ENCODE results near the gene GLIPR2.
"Not testable (repeated sequence)": the region's sequence is repeated elsewhere in the genome, so short reads cannot be mapped to it uniquely, and the experiment has no call there.

GLIPR2 gene

DNA sequence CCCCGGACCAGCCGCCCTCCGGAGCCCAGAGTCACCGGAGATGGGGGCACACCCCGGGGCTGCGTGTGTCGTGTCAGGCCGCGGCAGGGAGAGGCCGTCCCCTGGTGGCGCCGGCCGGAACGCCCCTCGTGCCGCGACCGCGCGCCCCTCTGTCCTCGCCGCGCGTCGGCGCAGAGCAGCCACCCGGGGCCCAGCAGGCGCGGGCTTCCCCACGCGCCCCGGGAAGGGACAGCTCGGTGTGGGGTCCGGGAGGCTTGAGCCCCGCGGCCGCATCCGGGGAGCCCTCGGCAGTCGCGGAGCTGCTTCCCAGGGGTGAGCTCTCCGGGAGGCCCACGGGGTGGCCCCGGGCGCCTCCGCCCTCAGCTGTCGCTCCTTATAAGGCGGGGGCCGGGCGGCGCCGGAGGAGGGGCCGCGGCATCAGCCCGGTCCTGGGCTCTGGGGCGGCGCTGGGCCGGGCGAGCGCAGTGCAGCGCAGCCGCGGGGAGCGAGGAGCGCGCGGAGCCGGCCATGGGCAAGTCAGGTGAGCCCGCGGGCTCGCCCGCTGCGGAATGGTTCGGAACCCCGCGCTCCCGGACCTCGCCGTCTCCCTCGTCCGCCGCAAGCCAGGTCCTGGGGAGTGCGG, at the start of gene GLIPR2:
TSS of gene GLIPR2 (plus strand) at position 462 of the 622 bp plus-strand sequence. CDS start at position 508, 46 bp downstream.
- in situ Hi-C loops (cut with HindIII; ENCODE audit: low sequenced_read_pairs), result no loop called here

GRCh38 chr9:36087054-36087453, 49.5 kb upstream of the GLIPR2 start:
- in situ Hi-C loops (cut with HindIII; ENCODE audit: low sequenced_read_pairs), result not testable (repeated sequence)

DNA sequence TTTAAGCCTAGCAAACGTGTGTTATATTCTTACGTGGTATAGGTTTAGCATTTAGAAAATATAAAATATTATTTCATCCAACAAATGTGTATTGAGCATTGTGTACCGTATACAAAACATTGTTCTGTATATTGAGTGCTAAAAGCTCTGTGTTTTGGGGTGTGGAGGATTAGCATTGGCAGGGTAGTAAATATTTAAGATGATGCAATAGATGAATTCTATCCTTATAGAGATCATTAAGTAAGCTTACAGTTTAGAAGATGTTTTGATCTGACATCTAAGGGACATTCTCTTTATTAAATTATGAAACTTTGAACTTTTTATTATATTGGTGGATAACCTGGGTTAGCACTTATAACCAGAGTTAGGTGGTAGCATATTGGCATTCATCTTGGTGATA, 48.5 kb upstream of the GLIPR2 start:
- in situ Hi-C loops (cut with HindIII; ENCODE audit: low sequenced_read_pairs), result no loop called here

DNA sequence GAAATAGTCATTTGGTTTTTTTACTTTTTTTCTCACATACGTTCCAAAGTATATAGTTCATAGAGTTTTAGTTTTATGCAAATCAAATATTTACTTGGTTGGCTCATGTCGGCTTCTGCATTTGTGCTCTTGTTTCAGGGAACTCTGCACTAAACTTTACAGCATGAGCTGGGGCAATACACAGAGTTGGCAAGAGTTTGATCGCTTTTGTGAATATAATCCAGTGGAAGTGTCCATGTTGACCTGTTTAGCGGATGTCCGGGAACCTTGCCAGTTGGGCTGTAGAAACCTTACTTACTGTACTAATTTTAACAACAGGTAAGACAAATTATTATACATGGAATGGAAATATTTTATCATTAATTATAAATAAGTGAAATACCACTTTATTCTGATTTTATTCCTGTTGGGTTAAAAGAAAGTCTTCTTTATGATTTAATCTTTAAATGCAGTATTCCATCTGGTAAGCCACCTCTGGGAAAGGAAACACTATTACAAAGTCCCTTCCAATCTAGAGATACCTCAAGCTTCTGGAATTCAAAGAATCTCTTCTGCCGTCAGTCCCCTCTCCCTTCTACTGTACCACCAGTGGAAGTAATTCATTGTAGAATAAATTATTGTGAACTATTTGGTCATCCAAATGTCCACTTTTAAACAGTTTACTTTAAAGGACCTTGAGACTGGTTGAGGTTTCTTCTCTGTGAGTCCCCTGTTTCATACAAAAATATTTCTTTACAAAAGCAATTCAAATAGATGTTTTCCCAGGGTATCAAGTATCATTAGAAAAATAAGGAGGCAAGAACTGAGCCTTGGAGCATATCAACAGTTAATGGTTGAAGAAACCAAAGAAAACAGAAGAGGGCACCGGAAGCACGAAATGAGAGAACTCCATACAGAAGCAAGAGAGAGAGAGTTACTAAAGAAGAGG, 45.2 kb upstream of the GLIPR2 start:
- in situ Hi-C loops (cut with HindIII; ENCODE audit: low sequenced_read_pairs), result no loop called here

GRCh38 chr9:36092014-36092413, 44.5 kb upstream of the GLIPR2 start:
- in situ Hi-C loops (cut with HindIII; ENCODE audit: low sequenced_read_pairs), result no loop called here

- in situ Hi-C loops (cut with HindIII; ENCODE audit: low sequenced_read_pairs), result no loop called here
Measured at GRCh38 chr9:36092509-36093215, 43.9 kb upstream of the GLIPR2 start.

GRCh38 chr9:36093384-36093783, 43.1 kb upstream of the GLIPR2 start:
- in situ Hi-C loops (cut with HindIII; ENCODE audit: low sequenced_read_pairs), result no loop called here

DNA sequence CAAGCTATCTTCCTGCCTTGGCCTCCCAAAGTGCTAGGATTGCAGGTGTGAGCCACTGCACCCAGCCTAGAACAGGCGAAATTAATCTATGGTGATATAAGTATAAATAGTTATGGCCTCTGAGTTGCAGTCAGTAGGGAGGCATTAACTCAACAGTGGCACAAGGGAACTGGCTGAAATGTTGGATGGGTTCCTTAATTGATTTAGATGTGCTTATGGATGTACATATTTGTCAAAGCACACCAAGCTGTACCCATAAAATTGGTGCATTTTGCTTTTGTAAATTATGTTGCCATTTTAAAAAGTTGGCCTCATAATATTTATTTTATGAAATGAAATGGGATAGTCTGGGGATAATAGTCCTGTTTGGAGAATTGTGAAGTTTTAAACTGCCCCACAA, 36.8 kb upstream of the GLIPR2 start:
- in situ Hi-C loops (cut with HindIII; ENCODE audit: low sequenced_read_pairs), result loop anchor here (10.0 kb wide), 1 partner anchor 245 kb away; no protein-coding TSS in a partner anchor

- in situ Hi-C loops (cut with HindIII; ENCODE audit: low sequenced_read_pairs), result loop anchor here (10.0 kb wide), 1 partner anchor 244 kb away; no protein-coding TSS in a partner anchor
Measured at GRCh38 chr9:36100532-36100931, 36.0 kb upstream of the GLIPR2 start.

- in situ Hi-C loops (cut with HindIII; ENCODE audit: low sequenced_read_pairs), result loop anchor here (10.0 kb wide), 1 partner anchor 243 kb away; no protein-coding TSS in a partner anchor
Measured at GRCh38 chr9:36101916-36102741, 34.4 kb upstream of the GLIPR2 start.

DNA sequence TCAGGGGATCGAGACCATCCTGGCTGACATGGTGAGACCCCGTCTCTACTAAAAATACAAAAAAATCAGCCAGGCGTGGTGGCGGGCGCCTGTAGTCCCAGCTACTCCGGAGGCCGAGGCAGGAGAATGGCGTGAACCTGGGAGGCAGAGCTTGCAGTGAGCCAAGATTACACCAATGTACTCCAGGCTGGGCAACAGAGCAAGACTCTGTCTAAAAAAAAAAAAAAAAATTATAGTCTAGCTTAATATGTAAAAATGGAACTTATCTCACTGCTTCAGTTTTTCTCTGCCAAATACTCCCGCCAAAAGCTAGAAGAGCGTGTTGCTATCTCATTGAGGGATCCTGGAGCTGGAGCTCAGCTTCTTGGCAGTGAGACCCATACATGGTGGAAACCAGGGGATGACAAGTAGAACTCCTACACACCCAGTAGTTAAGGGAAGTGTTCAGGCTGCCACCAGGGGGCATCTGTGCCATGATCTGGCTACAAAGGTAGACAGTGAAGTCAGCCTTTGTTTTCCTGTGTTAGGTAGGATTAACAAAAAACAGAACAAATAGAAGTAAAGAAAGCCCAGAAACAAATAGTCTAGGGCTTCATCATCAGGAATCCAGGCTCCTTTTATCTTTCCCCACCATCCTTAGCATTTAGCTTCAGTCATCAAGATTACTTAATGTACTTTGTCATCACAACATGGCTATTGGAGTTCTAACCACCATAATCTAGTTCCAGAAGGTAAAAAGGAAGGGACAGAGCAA, 33.6 kb upstream of the GLIPR2 start:
- in situ Hi-C loops (cut with HindIII; ENCODE audit: low sequenced_read_pairs), result loop anchor here (10.0 kb wide), 1 partner anchor 242 kb away; no protein-coding TSS in a partner anchor

GRCh38 chr9:36109071-36109470, 27.5 kb upstream of the GLIPR2 start:
- in situ Hi-C loops (cut with HindIII; ENCODE audit: low sequenced_read_pairs), result loop anchor here (10.0 kb wide), 1 partner anchor 236 kb away; no protein-coding TSS in a partner anchor

- in situ Hi-C loops (cut with HindIII; ENCODE audit: low sequenced_read_pairs), result no loop called here
Measured at GRCh38 chr9:36110434-36110833, 26.1 kb upstream of the GLIPR2 start.

DNA sequence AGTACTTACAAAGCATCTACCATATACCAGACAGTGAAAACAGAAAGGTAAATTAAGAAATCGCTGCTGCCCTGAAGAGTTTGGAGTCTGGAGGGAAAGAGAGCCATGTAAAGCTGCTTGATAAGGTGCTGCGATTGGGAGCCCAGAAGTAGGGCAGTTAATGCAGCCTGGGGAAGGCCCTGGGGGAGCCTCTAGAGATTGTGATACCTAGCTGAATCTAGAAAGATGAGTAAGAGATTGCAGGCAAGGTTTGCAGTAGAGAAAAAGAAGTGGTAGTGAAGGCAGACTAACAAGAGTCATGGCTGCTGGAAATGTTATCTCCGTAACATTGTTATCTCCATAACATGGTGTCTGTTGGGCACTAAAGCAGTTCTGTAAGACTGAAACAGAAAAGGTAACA, 24.0 kb upstream of the GLIPR2 start:
- in situ Hi-C loops (cut with HindIII; ENCODE audit: low sequenced_read_pairs), result no loop called here

DNA sequence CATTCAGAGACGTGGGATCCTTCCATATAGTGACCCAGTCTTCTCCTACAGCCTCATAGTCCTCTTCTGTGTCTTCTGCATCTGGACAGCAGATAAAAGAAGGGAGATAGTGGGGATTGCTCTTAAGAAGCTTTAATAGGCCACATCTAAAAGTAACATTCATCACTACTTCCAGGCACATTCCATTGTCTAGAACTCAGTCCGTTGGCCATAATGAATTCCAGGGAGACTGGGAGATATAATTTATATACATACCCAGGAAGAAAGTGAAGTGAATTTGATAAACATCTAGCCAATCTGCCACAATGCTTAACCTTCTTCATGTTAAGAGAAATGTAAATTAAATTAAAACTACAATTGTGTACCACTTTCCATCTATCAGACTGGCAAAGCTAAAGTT, 22.5 kb upstream of the GLIPR2 start:
- in situ Hi-C loops (cut with HindIII; ENCODE audit: low sequenced_read_pairs), result no loop called here

DNA sequence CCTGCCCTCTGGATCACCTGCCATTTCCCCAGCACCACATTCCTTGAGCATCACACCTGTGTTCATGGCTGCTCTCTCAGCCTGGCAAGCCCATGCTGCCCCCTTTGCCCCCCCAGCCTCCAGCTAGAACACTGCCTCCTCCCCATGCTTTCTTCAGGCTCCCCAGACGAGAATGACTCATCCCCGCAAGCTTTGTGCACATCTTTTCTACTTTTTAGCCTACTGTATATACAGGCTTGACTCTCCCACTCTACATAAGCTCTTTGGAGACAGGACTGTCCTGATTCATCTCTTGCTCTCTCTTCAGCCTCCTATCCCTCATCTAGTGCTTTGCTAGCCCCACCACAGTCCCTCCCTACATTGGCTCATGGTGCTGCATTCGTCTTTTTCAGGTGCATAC, 19.9 kb upstream of the GLIPR2 start:
- in situ Hi-C loops (cut with HindIII; ENCODE audit: low sequenced_read_pairs), result no loop called here

DNA sequence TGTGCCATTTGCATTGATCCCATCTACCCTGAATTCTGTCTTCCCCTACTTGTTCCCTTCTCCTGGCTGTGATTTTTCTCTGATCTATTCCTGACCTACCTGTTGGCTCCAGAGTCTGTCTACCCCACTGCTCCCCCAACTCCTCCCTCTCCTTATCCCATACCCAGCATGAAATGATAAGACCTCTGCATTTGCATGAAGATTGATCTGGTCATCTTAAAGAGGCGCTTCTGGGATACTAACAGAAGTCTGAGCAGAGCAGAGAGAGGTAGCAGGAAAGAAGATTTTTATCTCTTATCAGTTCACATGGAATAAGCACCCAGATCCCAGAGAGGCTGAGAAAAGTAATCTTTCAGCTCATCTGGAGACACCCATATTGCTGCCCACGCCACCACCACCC, 18.3 kb upstream of the GLIPR2 start:
- in situ Hi-C loops (cut with HindIII; ENCODE audit: low sequenced_read_pairs), result no loop called here

- in situ Hi-C loops (cut with HindIII; ENCODE audit: low sequenced_read_pairs), result no loop called here
Measured at GRCh38 chr9:36118706-36119105, 17.8 kb upstream of the GLIPR2 start.

DNA sequence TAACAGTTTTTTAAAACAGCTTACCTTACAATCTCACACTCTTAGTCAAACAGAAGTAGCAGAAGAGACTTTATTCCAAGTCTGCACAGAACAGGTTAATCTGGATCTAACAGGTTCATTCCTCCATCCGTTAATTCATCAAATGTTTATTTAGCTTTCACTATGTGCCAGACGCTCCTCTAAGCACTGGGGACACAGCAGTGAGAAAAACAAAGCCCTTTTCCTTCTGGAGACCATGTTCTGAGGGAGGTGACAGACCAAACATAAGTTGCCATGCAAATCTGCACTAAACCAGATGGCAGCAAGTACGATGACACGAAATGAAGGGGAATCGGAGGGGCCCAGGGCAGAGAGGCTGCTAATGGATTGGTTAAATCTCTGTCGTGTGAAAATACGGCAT, 17.1 kb upstream of the GLIPR2 start:
- in situ Hi-C loops (cut with HindIII; ENCODE audit: low sequenced_read_pairs), result no loop called here

DNA sequence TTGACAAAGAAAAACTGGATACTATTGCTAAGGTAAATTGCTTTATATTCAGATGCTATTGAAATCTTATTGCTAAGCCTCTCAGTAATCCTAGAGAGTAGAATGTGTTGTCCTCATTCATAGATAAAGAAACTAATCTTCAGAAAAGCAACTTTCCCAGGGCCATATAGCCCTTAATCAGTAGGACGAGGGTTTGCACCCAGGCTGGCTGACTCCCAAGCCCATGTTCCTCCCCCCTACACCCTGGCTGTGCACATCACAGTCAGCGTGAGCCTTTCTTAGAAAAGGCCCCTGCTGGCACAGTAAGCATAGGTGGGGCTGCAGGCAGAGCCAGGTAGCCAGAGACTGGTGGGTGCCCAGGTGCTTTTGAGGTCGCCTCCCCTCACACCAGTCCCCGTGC, 15.8 kb upstream of the GLIPR2 start:
- in situ Hi-C loops (cut with HindIII; ENCODE audit: low sequenced_read_pairs), result no loop called here
